Caco-2 (cell line): ENCODE results near the gene THAP3. TPM values are rescaled to one million over a fixed set of nuclear protein-coding genes. Genes with fewer than 3 reads are reported as not detected.

ENCODE experiments used
- BruUV-seq: library from RNA; stranded (reverse); fragments of 400-500 nt; replicated peaks from 2 replicates; lab custom pipeline; 2021; lab: Mats Ljungman, UMichigan
- CTCF ChIA-PET: fragments of 300-600 bp; sonication (Branson Sonifier 250); formaldehyde crosslinking; loops from one replicate; lab custom pipeline; 2022; ENCODE audit warnings: antibody characterized with exemption; lab: Charles Lee
- POLR2A ChIA-PET: fragments of 300-600 bp; sonication (Branson Sonifier 250); formaldehyde crosslinking; loops from one replicate; lab custom pipeline; 2022; ENCODE audit warnings: antibody characterized with exemption; lab: Charles Lee
- DNase-seq, 2 experiments: peaks; one replicate each; pipeline versions ENCODE4 v3.0.0 to v3.0.0-alpha.2; 2020 to 2022
- H3K27me3 ChIP-seq: replicated peaks from 2 replicates; pipeline ENCODE4 v1.6.0; 2011; ENCODE audit warnings: low read length; ENCODE audit not compliant: control insufficient read depth, insufficient read depth
- H3K36me3 ChIP-seq: 2 replicates; pipeline ENCODE4 v1.5.1; 2011; ENCODE audit warnings: low read length; ENCODE audit not compliant: control insufficient read depth, insufficient read depth
- H3K4me1 ChIP-seq: fragments of 250-450 bp; sonication (Bioruptor Pico); 2 replicates; pipeline ENCODE4 v1.5.1; 2020; ENCODE audit warnings: mild to moderate bottlenecking
- H3K4me3 ChIP-seq: 2 replicates; pipeline ENCODE4 v1.5.1; 2011; ENCODE audit warnings: low read depth, mild to moderate bottlenecking, control low read depth, low read length
- H3K9me3 ChIP-seq: fragments of 250-450 bp; sonication (Bioruptor Pico); 2 replicates; pipeline ENCODE4 v1.5.1; 2020; ENCODE audit warnings: mild to moderate bottlenecking, moderate library complexity
- H3K27ac Mint-ChIP-seq: one replicate; pipeline ENCODE4 v1.8.0; 2022; ENCODE audit warnings: mixed read lengths; ENCODE audit not compliant: unreplicated experiment
- H3K27me3 Mint-ChIP-seq: one replicate; pipeline ENCODE4 v1.8.0; 2022; ENCODE audit warnings: mixed read lengths; ENCODE audit not compliant: insufficient read depth, unreplicated experiment
- H3K36me3 Mint-ChIP-seq: one replicate; pipeline ENCODE4 v1.8.0; 2022; ENCODE audit warnings: mild to moderate bottlenecking, mixed read lengths; ENCODE audit not compliant: insufficient read depth, unreplicated experiment
- H3K4me1 Mint-ChIP-seq: one replicate; pipeline ENCODE4 v1.8.0; 2022; ENCODE audit warnings: low read depth, mixed read lengths; ENCODE audit not compliant: unreplicated experiment
- H3K4me3 Mint-ChIP-seq: one replicate; pipeline ENCODE4 v1.8.0; 2022; ENCODE audit warnings: mild to moderate bottlenecking, moderate library complexity, mixed read lengths; ENCODE audit not compliant: unreplicated experiment
- H3K9me3 Mint-ChIP-seq: one replicate; pipeline ENCODE4 v1.8.0; 2022; ENCODE audit warnings: mixed read lengths; ENCODE audit not compliant: unreplicated experiment
- CTCF ChIP-seq, 2 experiments: fragments of 200-600 bp in 1 of 2; IDR thresholded peaks; 1 replicate in 1 of 2; 2 replicates in 1 of 2; pipeline versions ENCODE4 v1.5.1 to v1.8.0; 2011 to 2022; ENCODE audit warnings: antibody characterized with exemption in 1 of 2, control low read depth in 1 of 2, inconsistent platforms in 1 of 2, low read depth in 1 of 2, low read length in 1 of 2, mild to moderate bottlenecking in 1 of 2, moderate library complexity in 1 of 2; ENCODE audit not compliant: insufficient read depth in 1 of 2, severe bottlenecking in 1 of 2, unreplicated experiment in 1 of 2
- intact Hi-C: fragments of 100-400 bp; cut with micrococcal nuclease; formaldehyde crosslinking; loops from one replicate; pipeline ENCODE4 v1.10.0; 2022; ENCODE audit not compliant: unreplicated experiment
- total RNA-seq: library from RNA; stranded (reverse); gene quantifications from 2 replicates; pipeline ENCODE4 v1.2.3, GENCODE V29; 2022

The THAP3 gene
- total RNA-seq, 1 experiment from 2014 or later, result 13.5 TPM

DNA sequence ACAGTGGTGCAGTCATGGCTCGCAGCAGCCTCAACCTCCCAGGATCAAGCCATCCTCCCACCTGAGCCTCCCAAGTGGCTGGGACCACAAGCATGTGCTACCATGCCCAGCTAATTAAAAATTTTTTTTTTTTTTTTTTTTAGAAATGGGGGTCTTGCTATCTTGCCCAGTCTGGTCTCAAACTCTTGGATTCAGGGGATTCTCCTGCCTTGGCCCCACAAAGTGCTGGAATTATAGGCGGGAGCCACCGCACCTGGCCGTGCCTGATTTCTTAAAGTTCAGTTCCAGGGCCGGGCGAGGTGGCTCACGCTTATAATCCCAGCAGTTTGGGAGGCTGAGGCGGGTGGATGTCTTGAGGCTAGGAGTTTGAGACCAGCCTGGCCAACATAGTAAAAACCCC lies 6.4 kb downstream of the THAP3 start:
- H3K4me1 ChIP-seq, result no peaks in the 10 kb centered on the region
- Mint-ChIP-seq H3K4me1 (no peaks in the 10 kb centered on the region), H3K4me3 (no peak overlapping the region), H3K36me3 (peaks cover 22% of the 10 kb centered on the region), H3K9me3 (no peaks in the 10 kb centered on the region), H3K27me3 (no peaks in the 10 kb centered on the region), H3K27ac (no peak overlapping the region)
- CTCF ChIA-PET, result no interaction called here
- no peak for DNase-seq
- H3K36me3 ChIP-seq, result no peaks in the 10 kb centered on the region; the same call in none of the 2 replicates
- TF ChIP-seq CTCF (IDR thresholded peaks at IDR 0.05; ENCODE audit: insufficient read depth in 1 of 2, low read depth in 1 of 2, low read length in 1 of 2, severe bottlenecking in 1 of 2, unreplicated experiment in 1 of 2), result no peak
- no peaks in the 10 kb centered on the region for H3K27me3 ChIP-seq
- H3K4me3 ChIP-seq, result no peak overlapping the region
- POLR2A ChIA-PET, result no interaction called here
- intact Hi-C loops, result no loop called here
- BruUV-seq, result no TSS peak
- H3K9me3 ChIP-seq, result no peaks in the 10 kb centered on the region

DNA sequence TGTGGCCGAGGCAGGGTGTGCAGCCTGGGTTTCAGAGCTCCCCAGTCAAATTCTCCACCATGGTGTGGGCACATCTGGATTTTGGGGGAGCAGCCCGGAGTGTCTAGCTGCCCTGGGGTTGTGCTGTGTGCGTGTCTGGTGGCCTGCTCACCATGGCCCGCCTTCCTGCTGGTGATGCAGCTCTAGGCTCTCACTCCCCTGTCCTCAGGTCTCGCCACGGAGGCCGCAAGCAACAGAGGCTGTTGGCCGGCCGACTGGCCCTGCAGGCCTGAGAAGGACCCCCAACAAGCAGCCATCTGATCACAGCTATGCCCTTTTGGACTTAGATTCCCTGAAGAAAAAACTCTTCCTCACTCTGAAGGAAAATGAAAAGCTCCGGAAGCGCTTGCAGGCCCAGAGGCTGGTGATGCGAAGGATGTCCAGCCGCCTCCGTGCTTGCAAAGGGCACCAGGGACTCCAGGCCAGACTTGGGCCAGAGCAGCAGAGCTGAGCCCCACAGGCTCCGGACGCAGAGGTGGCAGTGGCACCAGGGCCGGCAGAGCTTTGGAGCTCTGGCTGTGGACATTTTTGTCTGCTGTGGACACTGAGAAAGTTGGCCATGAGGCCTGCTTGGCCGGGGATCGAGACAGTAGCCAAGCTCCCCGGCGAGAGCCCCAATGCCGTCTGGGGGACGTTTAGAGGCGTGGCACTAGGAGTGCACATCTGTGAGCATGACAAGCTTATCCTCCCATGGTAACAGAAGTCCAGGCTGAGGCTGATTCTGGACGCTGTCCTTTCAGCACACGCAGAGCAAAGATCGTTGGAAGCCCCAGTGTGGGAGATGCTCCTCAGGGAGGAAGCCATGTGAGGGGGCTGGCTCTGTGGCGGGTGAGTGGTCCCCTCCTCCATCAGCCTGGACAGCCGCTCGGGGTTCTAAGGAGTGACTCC lies 8.2 kb downstream of the THAP3 start:
- no peak overlapping the region for H3K27ac Mint-ChIP-seq
- CTCF ChIA-PET, result no interaction called here

More for the DNA sequence above, 8.2 kb downstream of the THAP3 start:
- H3K4me3 Mint-ChIP-seq, result no peak overlapping the region
- Histone ChIP-seq H3K9me3 (no peaks in the 10 kb centered on the region), H3K4me1 (no peaks in the 10 kb centered on the region), H3K4me3 (no peak overlapping the region), H3K27me3 (no peaks in the 10 kb centered on the region), H3K36me3 (no peaks in the 10 kb centered on the region; the same call in none of the 2 replicates)
- no TSS peak for BruUV-seq
- POLR2A ChIA-PET, result no interaction called here
- no peaks in the 10 kb centered on the region for H3K4me1 Mint-ChIP-seq
- H3K9me3 Mint-ChIP-seq, result no peaks in the 10 kb centered on the region
- peaks cover 28% of the 10 kb centered on the region for H3K36me3 Mint-ChIP-seq
- intact Hi-C loops, result no loop called here
- no peak for DNase-seq
- no peaks in the 10 kb centered on the region for H3K27me3 Mint-ChIP-seq
- no peak for TF ChIP-seq CTCF (IDR thresholded peaks at IDR 0.05; ENCODE audit: insufficient read depth in 1 of 2, low read depth in 1 of 2, low read length in 1 of 2, severe bottlenecking in 1 of 2, unreplicated experiment in 1 of 2)
